ENCODE data around the gene WDR47. TPM values are rescaled to one million over a fixed set of nuclear protein-coding genes. Genes with fewer than 3 reads are reported as not detected.
A peak's percentile ranks its signal among the peaks of the same experiment; 100 is the strongest.

The WDR47 gene
- polyA plus RNA-seq, 1 donor from 2014 or later, result 65.7 TPM

- TF ChIP-seq, protein P1, sequence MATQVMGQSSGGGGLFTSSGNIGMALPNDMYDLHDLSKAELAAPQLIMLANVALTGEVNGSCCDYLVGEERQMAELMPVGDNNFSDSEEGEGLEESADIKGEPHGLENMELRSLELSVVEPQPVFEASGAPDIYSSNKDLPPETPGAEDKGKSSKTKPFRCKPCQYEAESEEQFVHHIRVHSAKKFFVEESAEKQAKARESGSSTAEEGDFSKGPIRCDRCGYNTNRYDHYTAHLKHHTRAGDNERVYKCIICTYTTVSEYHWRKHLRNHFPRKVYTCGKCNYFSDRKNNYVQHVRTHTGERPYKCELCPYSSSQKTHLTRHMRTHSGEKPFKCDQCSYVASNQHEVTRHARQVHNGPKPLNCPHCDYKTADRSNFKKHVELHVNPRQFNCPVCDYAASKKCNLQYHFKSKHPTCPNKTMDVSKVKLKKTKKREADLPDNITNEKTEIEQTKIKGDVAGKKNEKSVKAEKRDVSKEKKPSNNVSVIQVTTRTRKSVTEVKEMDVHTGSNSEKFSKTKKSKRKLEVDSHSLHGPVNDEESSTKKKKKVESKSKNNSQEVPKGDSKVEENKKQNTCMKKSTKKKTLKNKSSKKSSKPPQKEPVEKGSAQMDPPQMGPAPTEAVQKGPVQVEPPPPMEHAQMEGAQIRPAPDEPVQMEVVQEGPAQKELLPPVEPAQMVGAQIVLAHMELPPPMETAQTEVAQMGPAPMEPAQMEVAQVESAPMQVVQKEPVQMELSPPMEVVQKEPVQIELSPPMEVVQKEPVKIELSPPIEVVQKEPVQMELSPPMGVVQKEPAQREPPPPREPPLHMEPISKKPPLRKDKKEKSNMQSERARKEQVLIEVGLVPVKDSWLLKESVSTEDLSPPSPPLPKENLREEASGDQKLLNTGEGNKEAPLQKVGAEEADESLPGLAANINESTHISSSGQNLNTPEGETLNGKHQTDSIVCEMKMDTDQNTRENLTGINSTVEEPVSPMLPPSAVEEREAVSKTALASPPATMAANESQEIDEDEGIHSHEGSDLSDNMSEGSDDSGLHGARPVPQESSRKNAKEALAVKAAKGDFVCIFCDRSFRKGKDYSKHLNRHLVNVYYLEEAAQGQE (IDR thresholded peaks at IDR 0.05; ENCODE audit: borderline replicate concordance), result peak; percentile 86
- peak; percentile 77 for TF ChIP-seq MXI1 (conservative IDR thresholded peaks at IDR 0.05; ENCODE audit: poor library complexity, severe bottlenecking)
- TF ChIP-seq TAF1 (IDR thresholded peaks at IDR 0.05; ENCODE audit: low read depth), result peak; percentile 78
- TF ChIP-seq SMC3 (conservative IDR thresholded peaks at IDR 0.05; ENCODE audit: poor library complexity), result peak; percentile 45
- TF ChIP-seq EZH2 (IDR thresholded peaks at IDR 0.05; ENCODE audit: borderline replicate concordance, insufficient read depth, low read length, poor library complexity, severe bottlenecking), result no peak
- TF ChIP-seq EP300 (conservative IDR thresholded peaks at IDR 0.05; ENCODE audit: poor library complexity, severe bottlenecking), result peak; percentile 66
- peak; percentile 93 for TF ChIP-seq POLR2AphosphoS5 (IDR thresholded peaks at IDR 0.05)
- no peak for TF ChIP-seq RAD21 (conservative IDR thresholded peaks at IDR 0.05)
- TF ChIP-seq, protein P2, sequence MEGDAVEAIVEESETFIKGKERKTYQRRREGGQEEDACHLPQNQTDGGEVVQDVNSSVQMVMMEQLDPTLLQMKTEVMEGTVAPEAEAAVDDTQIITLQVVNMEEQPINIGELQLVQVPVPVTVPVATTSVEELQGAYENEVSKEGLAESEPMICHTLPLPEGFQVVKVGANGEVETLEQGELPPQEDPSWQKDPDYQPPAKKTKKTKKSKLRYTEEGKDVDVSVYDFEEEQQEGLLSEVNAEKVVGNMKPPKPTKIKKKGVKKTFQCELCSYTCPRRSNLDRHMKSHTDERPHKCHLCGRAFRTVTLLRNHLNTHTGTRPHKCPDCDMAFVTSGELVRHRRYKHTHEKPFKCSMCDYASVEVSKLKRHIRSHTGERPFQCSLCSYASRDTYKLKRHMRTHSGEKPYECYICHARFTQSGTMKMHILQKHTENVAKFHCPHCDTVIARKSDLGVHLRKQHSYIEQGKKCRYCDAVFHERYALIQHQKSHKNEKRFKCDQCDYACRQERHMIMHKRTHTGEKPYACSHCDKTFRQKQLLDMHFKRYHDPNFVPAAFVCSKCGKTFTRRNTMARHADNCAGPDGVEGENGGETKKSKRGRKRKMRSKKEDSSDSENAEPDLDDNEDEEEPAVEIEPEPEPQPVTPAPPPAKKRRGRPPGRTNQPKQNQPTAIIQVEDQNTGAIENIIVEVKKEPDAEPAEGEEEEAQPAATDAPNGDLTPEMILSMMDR (IDR thresholded peaks at IDR 0.05; ENCODE audit: poor library complexity, severe bottlenecking), result no peak
- Histone ChIP-seq H4K20me1 (ENCODE audit: insufficient read depth) (no peaks in the 10 kb centered on the region), H3K9me3 (ENCODE audit: low read length) (no peaks in the 10 kb centered on the region), H2AFZ (ENCODE audit: low read depth, low read length) (peak within 1 kb of the TSS; percentile 100), H3K9me2 (ENCODE audit: insufficient read depth, low read length) (no peaks in the 10 kb centered on the region), H3K27ac (ENCODE audit: low read length) (peak within 1 kb of the TSS; percentile 89), H3K4me3 (ENCODE audit: low read length) (peak within 1 kb of the TSS; percentile 98), H3K36me3 (ENCODE audit: insufficient read depth, low read length) (peaks cover under 1% of the 10 kb centered on the region), H3K4me2 (ENCODE audit: low read length) (peak within 1 kb of the TSS; percentile 100), H3K79me2 (replicated peaks; ENCODE audit: insufficient read depth, low read length) (peaks cover 21% of the 10 kb centered on the region), H3K9ac (ENCODE audit: low read length) (peak within 1 kb of the TSS; percentile 92), H3K27me3 (ENCODE audit: insufficient read depth, low read depth, low read length) (no peaks in the 10 kb centered on the region), H3F3A (ENCODE audit: insufficient read depth, low read length, poor library complexity, severe bottlenecking) (no peaks in the 10 kb centered on the region)
Measured at GRCh38 chr1:109090196-109091077, 48.5 kb upstream of the WDR47 start, which contains the start of gene TMEM167B. TMEM167B (plus strand) TSS chr1:109090764; CDS start chr1:109090873, 109 bp downstream.

- H2AFZ ChIP-seq (ENCODE audit: low read depth, low read length), result no peak overlapping the region
- no peaks in the 10 kb centered on the region for H4K20me1 ChIP-seq (ENCODE audit: insufficient read depth)
- no peaks in the 10 kb centered on the region for H3K9me2 ChIP-seq (ENCODE audit: insufficient read depth, low read length)
- peaks cover 21% of the 10 kb centered on the region for H3K79me2 ChIP-seq (replicated peaks; ENCODE audit: insufficient read depth, low read length)
- TF ChIP-seq, protein P2 (IDR thresholded peaks at IDR 0.05; ENCODE audit: poor library complexity, severe bottlenecking), result no peak
- no peak for TF ChIP-seq RAD21 (conservative IDR thresholded peaks at IDR 0.05)
- TF ChIP-seq, protein P1 (IDR thresholded peaks at IDR 0.05; ENCODE audit: borderline replicate concordance), result no peak
- no peak for TF ChIP-seq SMC3 (conservative IDR thresholded peaks at IDR 0.05; ENCODE audit: poor library complexity)
- no peak for TF ChIP-seq MXI1 (conservative IDR thresholded peaks at IDR 0.05; ENCODE audit: poor library complexity, severe bottlenecking)
- TF ChIP-seq EZH2 (IDR thresholded peaks at IDR 0.05; ENCODE audit: borderline replicate concordance, insufficient read depth, low read length, poor library complexity, severe bottlenecking), result no peak
- TF ChIP-seq POLR2AphosphoS5 (IDR thresholded peaks at IDR 0.05), result no peak
- TF ChIP-seq TAF1 (IDR thresholded peaks at IDR 0.05; ENCODE audit: low read depth), result no peak
- no peak for TF ChIP-seq EP300 (conservative IDR thresholded peaks at IDR 0.05; ENCODE audit: poor library complexity, severe bottlenecking)
- H3K36me3 ChIP-seq (ENCODE audit: insufficient read depth, low read length), result no peaks in the 10 kb centered on the region
- no peak overlapping the region for H3K4me2 ChIP-seq (ENCODE audit: low read length)
- H3K27ac ChIP-seq (ENCODE audit: low read length), result no peak overlapping the region
- H3F3A ChIP-seq (ENCODE audit: insufficient read depth, low read length, poor library complexity, severe bottlenecking), result no peaks in the 10 kb centered on the region
- H3K9me3 ChIP-seq (ENCODE audit: low read length), result no peaks in the 10 kb centered on the region
- no peaks in the 10 kb centered on the region for H3K27me3 ChIP-seq (ENCODE audit: insufficient read depth, low read depth, low read length)
- H3K4me3 ChIP-seq (ENCODE audit: low read length), result peak overlapping the region; percentile 98
- H3K9ac ChIP-seq (ENCODE audit: low read length), result no peak overlapping the region
Measured at GRCh38 chr1:109089242-109090015, 47.5 kb upstream of the WDR47 start.

Measured in neural cell (in vitro differentiated cells).